ENCODE measurements around the gene ZFP62. TPM values are rescaled to one million over a fixed set of nuclear protein-coding genes. Genes with fewer than 3 reads are reported as not detected.

The ZFP62 gene
- total and polyA plus RNA-seq, 2 of the 8 experiments (the other 6 are each of a cell fraction or from before 2014, with no cell fraction given): 9.3 to 38.5 TPM

- Histone ChIP-seq H2BK120ac (replicated peaks; ENCODE audit: low read depth, low read length) (no peak overlapping the region), H3K4ac (replicated peaks; ENCODE audit: insufficient read length, low read depth, low read length) (no peak overlapping the region), H3K4me2 (ENCODE audit: insufficient read depth in 1 of 2, low read depth in 2 of 2, low read length in 2 of 2) (peak overlapping the region; percentile 8 to 34; a peak in 1 of 4 replicates), H2BK15ac (ENCODE audit: low read length) (no peak overlapping the region), H2AK5ac (ENCODE audit: low read depth, low read length) (no peak overlapping the region), H2BK20ac (ENCODE audit: low read length) (no peak overlapping the region), H4K91ac (replicated peaks; ENCODE audit: insufficient read length, low read length) (no peak overlapping the region), H3K9ac (replicated peaks in 1 of 4; ENCODE audit: extremely low read depth in 1 of 4, low read depth in 3 of 4, low read length in 3 of 4) (no peak overlapping the region), H3K4me3 (ENCODE audit: extremely low read depth in 1 of 4, insufficient read depth in 2 of 4, low read depth in 3 of 4, low read length in 4 of 4) (no peak overlapping the region), H3K56ac (replicated peaks; ENCODE audit: insufficient read length, low read depth, low read length) (no peak overlapping the region), H3K79me2 (ENCODE audit: control insufficient read depth in 1 of 2, insufficient read depth in 2 of 2, low read length in 2 of 2) (no peaks in the 10 kb centered on the region), H3K23me2 (ENCODE audit: low read depth, low read length) (no peaks in the 10 kb centered on the region; the same call in 1 of the 2 replicates), H3K27me3 (replicated peaks in 1 of 4; ENCODE audit: control insufficient read depth in 3 of 4, extremely low read depth in 1 of 4, insufficient read depth in 3 of 4, low read length in 3 of 4) (peaks cover 0 to 2% (median 0%) of the 10 kb centered on the region in 4 experiments; a peak in 1 of 7 replicates), H3K79me1 (ENCODE audit: low read depth, low read length) (no peaks in the 10 kb centered on the region), H3K4me1 (replicated peaks in 1 of 4; ENCODE audit: control insufficient read depth in 3 of 4, insufficient read depth in 4 of 4, low read length in 3 of 4) (peaks cover 0 to 8% (median 2%) of the 10 kb centered on the region in 4 experiments; a peak in 3 of 7 replicates), H2BK5ac (ENCODE audit: low read depth, low read length) (peak overlapping the region; percentile 32; the same call in 1 of the 2 replicates), H3K36me3 (ENCODE audit: control insufficient read depth in 2 of 4, insufficient read depth in 4 of 4, low read length in 3 of 4) (no peaks in the 10 kb centered on the region), H4K8ac (ENCODE audit: extremely low read depth, insufficient read depth, low read length) (no peak overlapping the region), H4K20me1 (replicated peaks in 1 of 2; ENCODE audit: control insufficient read depth in 1 of 2, insufficient read depth in 2 of 2, low read length in 2 of 2) (no peaks in the 10 kb centered on the region), H3K9me3 (ENCODE audit: insufficient read depth in 2 of 2, low read depth in 1 of 2, low read length in 1 of 2) (no peaks in the 10 kb centered on the region), H3K27ac (ENCODE audit: low read depth, low read length) (no peak overlapping the region), H3K14ac (ENCODE audit: insufficient read length) (no peak overlapping the region), H2AFZ (ENCODE audit: low read length) (peak overlapping the region; percentile 94), H3K18ac (ENCODE audit: extremely low read depth, low read length) (no peak overlapping the region), H3K23ac (ENCODE audit: insufficient read length) (no peak overlapping the region), H4K5ac (ENCODE audit: insufficient read length, low read depth, low read length) (no peak overlapping the region), H2BK12ac (ENCODE audit: low read depth, low read length) (no peak overlapping the region)
- WGBS, 2 experiments (ENCODE audit: extremely low coverage in 1 of 2, insufficient coverage in 1 of 2, insufficient read length in 1 of 2, insufficient replicate concordance in 2 of 2, low coverage in 1 of 2, low lambda C conversion rate in 2 of 2, missing lambda C conversion rate in 1 of 2): 69% methylated on average over 13 of the region's 13 CpGs; no CpG with 5 or more reads in 1 of the 2 experiments
- FAIRE-seq (no peak), DNase-seq (ENCODE audit: low read depth in 1 of 2, low spot score in 2 of 2) (no peak)
- ChIA-PET POLR2A (ENCODE audit: partially characterized antibody) (interaction anchor here (1.0 to 2.8 kb wide), 3 partner anchors 10 to 14 kb away, joined by 3 to 7 read pairs (median 4); partner anchors contain the start of gene MGAT1), CTCF (ENCODE audit: partially characterized antibody) (interaction anchor here (0.5 to 1.6 kb wide), 8 partner anchors 13 to 47 kb away, joined by 3 to 6 read pairs (median 3); no protein-coding TSS in a partner anchor)
- no peak for TF ChIP-seq TEAD4 (IDR thresholded peaks at IDR 0.05; ENCODE audit: low read depth, low read length)
- TF ChIP-seq PHF8 (conservative IDR thresholded peaks at IDR 0.05; ENCODE audit: low read depth, low read length): no peak
- TF ChIP-seq TCF12 (IDR thresholded peaks at IDR 0.05; ENCODE audit: low read depth, low read length): no peak
- TF ChIP-seq MAX (IDR thresholded peaks at IDR 0.05): no peak
- no peak for TF ChIP-seq HDAC2 (IDR thresholded peaks at IDR 0.05; ENCODE audit: borderline replicate concordance in 1 of 2, low read depth in 2 of 2, low read length in 2 of 2)
- TF ChIP-seq HDAC6 (IDR thresholded peaks at IDR 0.05; ENCODE audit: low read depth, low read length): no peak
- TF ChIP-seq JUND (IDR thresholded peaks at IDR 0.05; ENCODE audit: low read length): no peak
- no peak for TF ChIP-seq RBBP5 (IDR thresholded peaks at IDR 0.05; ENCODE audit: borderline replicate concordance, low read depth, low read length)
- TF ChIP-seq SIX5 (IDR thresholded peaks at IDR 0.05; ENCODE audit: low read depth, low read length): no peak
- no peak for TF ChIP-seq GTF2F1 (IDR thresholded peaks at IDR 0.05; ENCODE audit: borderline replicate concordance, low read depth, low read length)
These were observed 44.2 kb downstream of the ZFP62 start for GRCh38 chr5:180816608-180817534.

Measured in H1 (cell line).